HG03520 (cell line): ENCODE measurements around the gene KDF1.

Experiments used
- ATAC-seq: cut with Tn5 transposase; IDR thresholded peaks from one replicate; pipeline ENCODE4 v1.9.1; 2021; ENCODE audit warnings: mild to moderate bottlenecking, moderate library complexity; ENCODE audit not compliant: unreplicated experiment

KDF1 gene

DNA sequence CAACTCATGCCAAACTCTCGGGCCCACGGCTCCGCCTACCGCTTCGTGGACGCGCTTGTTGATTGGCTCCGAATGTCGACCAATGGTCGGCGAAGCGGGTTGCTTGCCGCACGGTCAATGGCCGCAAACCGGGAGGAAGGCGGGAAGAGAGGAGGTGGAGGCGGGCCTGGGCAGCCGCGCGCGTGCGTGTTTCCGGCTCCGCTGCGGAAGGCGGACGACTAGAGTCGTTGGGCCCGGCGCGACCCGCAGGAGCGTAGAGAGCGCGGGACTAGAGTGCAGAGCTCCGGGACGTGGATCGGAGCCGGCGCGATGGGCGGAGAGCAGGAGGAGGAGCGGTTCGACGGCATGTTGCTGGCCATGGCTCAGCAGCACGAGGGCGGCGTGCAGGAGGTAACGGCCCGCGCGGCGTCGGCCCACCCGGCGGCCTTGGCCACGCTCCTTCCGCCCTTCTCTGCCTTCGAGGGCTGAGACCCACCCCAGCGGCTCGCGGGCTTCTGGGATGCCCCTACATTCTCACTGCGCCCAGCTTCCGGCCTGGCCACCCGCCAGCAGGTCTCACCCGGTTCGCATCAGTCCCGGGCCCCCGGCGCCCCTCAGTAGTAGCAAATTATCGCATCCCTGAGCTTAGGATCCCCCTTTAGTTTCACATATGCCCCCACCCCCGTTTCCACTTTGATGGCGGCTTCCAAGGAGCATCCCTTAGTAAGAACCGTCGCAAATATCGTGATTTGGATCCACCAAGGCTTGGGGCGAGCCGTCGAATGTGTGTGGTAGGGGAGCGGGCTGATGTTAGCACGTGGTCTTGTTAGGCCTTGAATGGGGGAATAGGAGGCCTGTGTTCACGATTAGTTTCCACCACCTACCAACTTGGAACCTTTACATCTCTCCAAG lies 38.5 kb downstream of the KDF1 start, which contains the start of gene NUDC:
Gene NUDC, plus strand, starts transcription at position 204 of the 891 bp plus-strand sequence. Its CDS starts 106 bp downstream, at position 310.
- ATAC-seq: peak; percentile 93

DNA sequence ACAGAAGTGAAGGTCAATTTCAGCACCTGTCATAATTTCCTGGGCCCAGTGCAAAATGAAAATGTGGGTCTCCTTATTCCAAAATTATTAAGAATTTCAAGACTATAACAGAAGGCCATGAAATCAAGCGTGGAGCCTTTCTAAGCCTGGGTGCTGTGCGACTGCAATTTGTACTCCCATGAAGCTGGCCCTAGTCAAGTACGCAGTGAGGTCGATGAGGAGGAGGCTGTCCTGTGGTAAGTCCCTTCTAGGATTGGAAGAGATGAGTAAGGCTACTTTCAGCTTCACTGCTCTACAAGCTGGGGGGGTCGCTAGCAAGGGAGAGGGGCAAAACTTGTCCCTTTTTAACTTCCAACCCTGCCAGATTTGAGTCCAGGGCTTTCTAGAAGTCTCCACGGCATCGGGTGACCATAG lies 39.1 kb downstream of the KDF1 start:
- ATAC-seq: peak; percentile 20

DNA sequence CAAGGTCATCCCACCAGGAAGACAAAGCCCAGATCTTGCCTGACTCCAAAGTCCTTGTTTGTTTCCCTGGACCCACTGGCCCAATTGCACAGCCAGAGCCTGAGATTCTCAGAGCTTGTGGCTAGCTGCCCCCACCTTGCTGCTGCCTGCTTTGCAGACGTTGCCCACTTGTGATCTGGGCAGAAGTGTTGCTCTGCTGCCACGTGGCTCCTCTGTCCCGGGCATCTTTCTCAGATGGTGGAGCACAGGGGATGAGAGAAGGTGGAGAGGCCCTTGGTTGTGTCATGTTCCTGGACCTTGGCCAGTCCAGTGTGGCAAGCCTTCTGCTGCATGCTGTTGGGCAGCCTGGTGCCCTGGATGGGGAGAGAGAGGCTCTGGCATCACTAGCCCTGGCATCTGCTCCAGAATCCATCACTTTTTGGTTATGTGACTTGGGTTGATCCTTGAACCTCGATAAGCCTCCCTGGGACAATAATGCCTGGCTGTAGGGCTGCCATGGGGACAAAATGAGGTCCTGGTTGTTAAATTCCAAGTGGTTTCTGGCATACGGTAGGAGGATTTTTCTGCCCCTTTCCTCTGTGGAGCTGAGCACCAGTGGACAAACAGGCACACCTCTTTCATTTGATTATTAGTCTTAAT lies 44.9 kb downstream of the KDF1 start:
- no peak for ATAC-seq

DNA sequence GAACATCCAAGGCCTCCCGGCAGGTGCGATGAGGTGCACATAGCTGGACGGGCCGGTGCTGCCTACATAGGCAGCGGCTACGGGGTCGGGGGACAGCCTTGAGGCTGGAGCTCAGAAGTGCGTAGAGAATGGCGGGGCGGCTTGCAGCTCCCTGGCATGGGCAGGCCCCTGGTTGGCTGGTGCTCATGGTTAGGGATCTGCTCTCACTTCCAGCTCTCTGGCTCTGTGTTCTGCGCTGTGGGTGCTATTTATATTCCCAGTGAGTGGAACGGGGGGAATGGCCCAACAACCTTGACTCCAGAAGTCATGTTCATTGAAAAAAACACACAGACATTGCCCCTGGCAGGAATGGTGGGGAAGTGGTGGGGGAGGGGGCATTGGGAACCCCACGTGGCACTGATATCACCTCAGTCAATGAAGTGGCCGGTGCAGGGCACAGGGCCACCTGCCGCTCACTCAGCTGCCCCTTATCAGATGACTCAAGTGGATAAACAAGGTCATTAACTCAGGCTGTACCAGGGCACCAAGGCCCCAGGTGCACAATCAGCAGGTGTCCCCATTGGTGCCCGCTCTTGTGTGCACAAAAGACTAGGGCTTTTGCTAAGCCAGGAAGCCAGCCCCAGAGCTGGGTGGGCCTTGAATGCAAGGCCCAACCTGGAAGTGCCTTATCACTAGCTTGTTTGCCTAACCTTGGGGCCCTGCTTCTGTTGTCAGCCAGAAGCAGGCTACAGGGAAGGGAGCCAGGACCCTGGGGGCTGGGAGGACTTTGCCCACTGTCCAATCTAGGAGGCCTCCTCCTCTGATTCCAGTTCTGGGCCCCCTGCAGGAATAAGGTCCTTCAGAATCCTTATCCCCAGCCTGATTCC lies 46.3 kb downstream of the KDF1 start, which contains the start of gene NR0B2:
Gene NR0B2, minus strand, starts transcription at position 222 of the 866 bp plus-strand sequence. Its CDS starts 35 bp downstream, at position 187.
- no peak for ATAC-seq

DNA sequence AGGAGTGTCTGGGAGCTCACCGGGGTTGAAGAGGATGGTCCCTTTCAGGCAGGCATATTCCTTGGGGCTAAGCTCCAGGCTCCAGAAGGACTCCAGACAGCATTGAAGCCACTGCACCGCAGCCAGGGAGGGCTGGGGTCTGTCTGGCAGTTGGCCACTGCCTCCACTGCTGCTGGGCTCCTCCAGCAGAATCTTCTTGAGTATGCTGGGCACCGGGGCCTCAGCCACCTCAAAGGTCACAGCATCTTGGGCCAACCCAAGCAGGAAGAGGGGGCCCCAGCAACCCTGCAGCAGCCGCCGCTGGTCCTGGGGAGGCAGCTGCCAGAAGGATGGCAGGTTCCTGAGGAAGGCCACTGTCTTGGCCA lies 46.9 kb downstream of the KDF1 start:
- no peak for ATAC-seq

DNA sequence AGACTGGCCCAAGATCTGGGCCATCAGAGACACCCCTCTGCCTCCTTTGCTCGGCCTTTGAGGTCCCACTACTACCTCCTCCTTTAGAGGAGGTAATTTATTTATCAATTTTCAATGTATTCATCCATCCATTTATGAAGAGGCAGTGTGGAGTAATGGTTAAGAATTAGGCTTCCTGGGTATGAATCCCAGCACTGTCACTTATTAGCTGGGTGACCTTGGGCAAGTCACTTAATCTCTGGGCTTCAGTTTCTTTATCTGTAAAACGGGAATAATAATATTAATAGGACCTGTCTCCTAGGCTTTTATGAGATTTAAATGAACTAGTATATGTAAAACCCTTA lies 48.1 kb downstream of the KDF1 start:
- ATAC-seq: no peak

DNA sequence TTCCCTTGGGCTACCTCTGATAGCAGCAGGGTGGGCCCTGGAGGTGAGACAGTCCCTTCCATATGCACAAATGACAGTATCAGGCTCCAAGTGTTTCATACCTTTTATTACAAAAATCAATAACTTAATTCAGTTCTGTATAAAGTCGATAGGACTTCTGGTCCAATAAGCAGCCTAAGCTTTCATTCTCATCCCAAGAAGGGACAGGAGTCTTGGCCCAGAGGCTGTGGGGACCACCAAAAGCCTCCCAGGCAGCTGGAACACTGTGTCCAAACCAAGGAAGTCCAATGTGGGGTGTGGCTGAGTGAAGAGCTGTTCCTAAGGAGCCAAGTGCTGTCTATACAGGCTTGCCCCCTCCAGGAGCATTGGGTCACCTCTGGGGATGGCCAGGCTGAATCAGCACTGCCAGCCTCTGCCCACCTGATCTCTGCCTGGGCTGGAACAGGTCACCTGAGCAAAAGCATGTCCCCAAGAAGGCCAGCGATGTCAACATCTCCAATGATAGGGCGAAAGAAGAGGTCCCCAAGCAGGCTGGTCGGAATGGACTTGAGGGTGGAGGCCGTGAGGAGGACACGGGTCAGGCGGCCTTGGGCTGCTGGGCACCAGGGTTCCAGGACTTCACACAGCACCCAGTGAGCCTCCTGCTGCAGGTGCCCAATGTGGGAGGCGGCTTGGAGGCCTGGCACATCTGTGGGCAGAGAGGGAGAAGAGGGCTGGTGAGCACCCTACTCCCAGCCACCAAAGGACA lies 48.7 kb downstream of the KDF1 start:
- no peak for ATAC-seq

DNA sequence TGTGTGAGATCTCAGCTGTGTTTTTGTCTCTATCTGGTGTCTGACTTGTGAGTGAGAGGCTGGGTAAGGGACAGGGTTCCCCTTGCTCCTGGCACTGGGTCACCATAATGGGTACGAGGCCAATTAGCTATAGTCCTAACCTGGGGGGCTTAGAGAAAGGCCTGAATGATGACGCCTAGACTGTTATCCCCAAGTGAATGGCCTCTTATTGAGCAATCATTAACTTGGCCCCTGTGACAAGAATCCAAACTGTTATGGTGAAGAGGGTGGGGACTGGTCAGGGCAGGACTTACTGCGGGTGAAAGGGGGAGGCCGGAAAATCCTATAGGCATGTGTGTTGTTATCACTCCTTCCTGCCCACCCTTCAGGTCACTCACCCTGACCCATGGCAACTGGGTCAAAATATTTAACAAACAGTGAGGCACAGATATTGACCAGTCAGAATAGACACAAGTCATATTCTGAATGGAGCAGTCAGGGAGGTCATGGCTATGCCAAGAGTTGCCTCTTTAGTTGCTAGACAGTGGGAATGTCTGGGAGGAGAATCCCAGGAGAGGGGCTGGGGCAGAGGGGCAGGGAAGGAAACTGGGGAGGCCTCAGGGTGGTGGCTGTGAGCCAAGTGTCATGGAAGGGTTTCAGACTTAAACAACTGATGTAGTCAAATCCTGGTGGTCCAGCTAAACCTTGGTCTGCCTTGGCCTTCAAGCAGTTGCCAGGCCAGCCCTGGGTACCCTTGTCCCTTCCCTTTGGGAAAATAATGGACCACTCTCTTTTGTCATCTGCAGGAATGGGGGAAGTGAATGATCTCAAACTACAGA lies 49.7 kb downstream of the KDF1 start:
- no peak for ATAC-seq

DNA sequence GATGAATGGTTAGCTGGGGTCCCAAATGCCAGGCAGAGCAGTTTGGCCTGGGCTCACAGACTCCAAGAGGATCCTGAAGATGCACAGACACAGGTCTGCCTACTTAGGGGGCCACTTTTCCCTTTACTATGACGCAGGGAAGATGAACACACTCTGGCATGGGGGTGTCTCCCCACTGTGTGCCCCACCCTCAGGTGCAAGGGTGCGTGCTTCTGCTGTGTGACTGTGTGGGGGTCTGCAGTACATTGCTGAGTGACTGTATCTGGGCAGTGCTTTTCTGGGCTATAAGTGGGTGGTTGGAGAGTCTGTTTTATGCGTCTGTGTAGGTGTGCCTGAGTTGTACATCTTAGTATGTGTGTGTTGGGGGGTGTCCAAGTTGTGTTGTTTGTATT lies 50.3 kb downstream of the KDF1 start:
- no peak for ATAC-seq

DNA sequence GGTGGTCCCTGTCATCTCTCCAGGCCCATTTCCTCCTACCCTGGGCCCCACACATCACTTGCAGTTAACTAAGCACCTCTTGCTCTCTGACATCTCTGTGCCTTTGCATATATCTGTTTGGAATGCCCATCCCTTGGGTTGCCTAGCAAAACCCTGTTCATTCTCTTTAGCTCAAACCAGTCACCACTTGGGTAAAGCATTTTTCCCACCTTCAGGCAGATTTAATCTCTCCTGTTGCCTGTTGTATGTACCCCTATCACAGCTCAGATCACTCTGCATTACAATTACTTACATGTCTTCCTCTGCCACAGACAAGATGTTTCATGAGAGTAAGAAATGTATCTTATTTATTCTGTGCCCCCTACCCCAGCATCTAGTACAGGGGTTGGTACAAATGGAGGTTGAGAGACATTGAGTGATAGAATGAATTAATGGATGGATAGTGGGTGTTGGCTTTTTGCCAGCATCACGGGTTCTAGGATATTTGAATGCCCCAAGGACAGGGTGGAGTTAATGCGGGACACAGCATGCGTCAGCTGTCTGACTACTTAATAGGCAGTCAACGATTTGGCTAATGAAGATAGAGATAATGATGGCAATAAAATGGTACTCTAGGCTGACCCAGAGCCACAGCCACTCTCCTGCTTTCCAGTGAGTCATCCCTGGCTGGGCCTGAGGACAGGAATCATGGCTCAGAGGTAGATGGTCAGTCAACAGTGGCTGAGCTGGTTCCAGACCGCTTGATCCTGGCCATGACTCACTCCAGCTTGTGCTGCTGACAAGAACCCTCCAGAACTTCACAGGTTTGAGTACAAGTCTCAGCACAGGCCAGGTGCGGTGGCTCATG lies 53.0 kb downstream of the KDF1 start:
- no peak for ATAC-seq

DNA sequence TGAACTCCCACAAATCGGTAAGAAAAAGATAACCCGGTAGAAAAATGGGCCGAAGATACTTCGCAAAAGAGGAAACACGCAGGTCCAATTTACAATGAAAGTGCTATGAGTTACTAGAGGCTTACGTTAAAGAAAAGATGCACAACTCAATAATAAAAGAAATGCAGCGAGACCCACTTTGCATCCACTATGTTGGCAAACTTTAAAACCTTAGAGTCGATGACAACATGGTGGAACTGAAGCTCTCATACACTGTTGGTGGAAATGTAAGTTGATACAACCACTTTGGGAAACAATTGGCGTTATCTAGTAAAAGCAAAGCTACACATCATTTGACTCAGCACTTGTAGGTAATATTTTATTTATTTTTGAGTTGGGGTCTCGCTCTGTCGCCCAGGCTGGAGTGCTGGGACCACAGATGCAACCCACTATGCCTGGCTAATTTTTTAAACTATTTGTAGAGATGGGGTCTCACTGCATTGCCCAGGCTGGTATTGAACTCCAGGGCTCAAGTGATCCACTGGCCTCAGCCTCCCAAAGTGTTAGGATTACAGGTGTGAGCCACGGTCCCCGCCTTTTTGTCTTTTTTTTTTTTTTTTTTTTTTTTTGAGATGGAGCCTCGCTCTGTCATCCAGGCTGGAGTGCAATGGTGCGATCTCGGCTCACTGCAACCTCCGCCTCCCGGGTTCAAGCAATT lies 59.3 kb downstream of the KDF1 start:
- ATAC-seq: no peak

DNA sequence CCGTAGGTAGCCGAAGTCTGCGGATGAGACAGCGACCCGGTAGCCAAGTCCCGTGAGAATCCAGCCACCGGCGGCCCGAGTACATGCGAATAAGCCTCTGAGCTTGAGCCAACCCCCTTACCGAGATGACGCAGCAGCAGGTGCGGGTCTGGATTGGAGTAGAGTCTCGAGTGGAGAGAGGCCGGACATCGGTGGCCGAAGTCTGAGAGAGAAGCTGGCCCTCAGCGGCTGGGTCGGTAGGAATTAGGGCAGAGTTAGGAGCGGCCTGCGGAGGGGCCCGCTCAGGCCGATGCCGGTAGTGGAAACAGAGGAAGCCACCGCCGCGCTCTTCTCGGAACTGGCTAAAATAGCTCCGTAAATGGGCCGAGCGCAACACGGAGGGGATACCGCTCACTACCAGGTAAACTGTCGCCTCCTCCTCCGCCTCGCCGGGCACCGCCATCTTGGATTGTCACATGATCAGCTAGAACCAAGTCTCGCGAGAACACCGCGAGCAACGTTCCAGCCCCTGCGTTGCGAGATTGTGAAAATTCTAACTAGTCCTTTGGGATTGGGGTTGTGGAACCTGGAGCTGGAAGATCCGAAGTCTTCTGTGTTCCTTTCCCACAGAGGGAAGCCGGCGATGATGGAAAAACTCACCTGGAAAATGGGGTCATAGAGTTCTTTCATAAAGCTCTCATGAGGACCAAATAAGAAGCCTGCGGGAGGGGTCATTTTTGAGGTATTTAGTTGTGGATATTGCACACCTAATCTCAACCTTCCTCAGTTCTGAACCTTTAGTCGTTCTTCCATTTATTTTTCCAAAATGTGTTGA lies 60.1 kb downstream of the KDF1 start, which contains the start of gene GPATCH3:
Gene GPATCH3, minus strand, starts transcription at position 467 of the 814 bp plus-strand sequence. Its CDS starts 25 bp downstream, at position 442.
- peak; percentile 71 for ATAC-seq
